PC-9 (cell line): ENCODE measurements around the gene CDC73. TPM values are rescaled to one million over a fixed set of nuclear protein-coding genes. Genes with fewer than 3 reads are reported as not detected.

Source experiments
- BruUV-seq: library from RNA; stranded (reverse); fragments of 400-500 nt; replicated peaks from 2 replicates; lab custom pipeline; 2021; lab: Mats Ljungman, UMichigan
- CTCF ChIA-PET: fragments of 300-600 bp; sonication (Branson Sonifier 250); formaldehyde crosslinking; loops from one replicate; lab custom pipeline; 2022; ENCODE audit warnings: antibody characterized with exemption; lab: Charles Lee
- POLR2A ChIA-PET: fragments of 300-600 bp; sonication (Branson Sonifier 250); formaldehyde crosslinking; loops from one replicate; lab custom pipeline; 2022; ENCODE audit warnings: antibody characterized with exemption; ENCODE audit not compliant: unreplicated experiment; lab: Charles Lee
- DNase-seq, 2 experiments: peaks; one replicate each; pipeline versions ENCODE4 v3.0.0 to v3.0.0-alpha.2; 2015 to 2022; ENCODE audit warnings: mixed read lengths in 1 of 2
- H2AFZ ChIP-seq: fragments of 200-600 bp; sonication (generic); 2 replicates; pipeline ENCODE4 v1.8.1; 2017; ENCODE audit warnings: antibody characterized with exemption
- H3F3A ChIP-seq: fragments of 200-600 bp; sonication (generic); 2 replicates; pipeline ENCODE4 v1.8.1; 2017; ENCODE audit warnings: antibody characterized with exemption, mild to moderate bottlenecking, low read depth; ENCODE audit not compliant: insufficient read depth
- H3K27ac ChIP-seq: fragments of 200-600 bp; sonication (generic); 2 replicates; pipeline ENCODE4 v1.6.1; 2016; ENCODE audit warnings: mixed run types
- H3K27me3 ChIP-seq: fragments of 200-600 bp; sonication (generic); 2 replicates; pipeline ENCODE4 v1.6.1; 2016; ENCODE audit warnings: low read depth, mixed run types; ENCODE audit not compliant: insufficient read depth
- H3K36me3 ChIP-seq: fragments of 200-600 bp; sonication (generic); 2 replicates; pipeline ENCODE4 v1.6.1; 2016; ENCODE audit warnings: low read depth, mixed run types
- H3K4me1 ChIP-seq: fragments of 200-600 bp; sonication (generic); replicated peaks from 2 replicates; pipeline ENCODE4 v1.6.1; 2016; ENCODE audit warnings: mixed run types; ENCODE audit not compliant: insufficient read depth
- H3K4me2 ChIP-seq: fragments of 200-600 bp; sonication (generic); 2 replicates; pipeline ENCODE4 v1.6.1; 2017; ENCODE audit warnings: mixed run types
- H3K4me3 ChIP-seq: fragments of 200-600 bp; sonication (generic); 2 replicates; pipeline ENCODE4 v1.6.1; 2016; ENCODE audit warnings: mixed run types
- H3K79me2 ChIP-seq: fragments of 200-600 bp; sonication (generic); 2 replicates; pipeline ENCODE4 v1.6.1; 2017; ENCODE audit warnings: low read depth, mixed run types
- H3K9me2 ChIP-seq: fragments of 200-600 bp; sonication (generic); 2 replicates; pipeline ENCODE4 v1.8.1; 2017; ENCODE audit warnings: mild to moderate bottlenecking; ENCODE audit not compliant: insufficient read depth
- H3K9me3 ChIP-seq: fragments of 200-600 bp; sonication (generic); 2 replicates; pipeline ENCODE4 v1.8.1; 2016; ENCODE audit warnings: low read depth; ENCODE audit not compliant: insufficient read depth
- H4K20me1 ChIP-seq: fragments of 200-600 bp; sonication (generic); 2 replicates; pipeline ENCODE4 v1.8.1; 2017; ENCODE audit not compliant: insufficient read depth
- EZH2 ChIP-seq: fragments of 200-600 bp; sonication (generic); IDR thresholded peaks from 2 replicates; pipeline ENCODE4 v1.8.0; 2017; ENCODE audit warnings: antibody characterized with exemption, low read depth
- intact Hi-C: fragments of 100-400 bp; cut with micrococcal nuclease; formaldehyde crosslinking; loops from one replicate; pipeline ENCODE4 v1.10.0; 2022; ENCODE audit not compliant: unreplicated experiment
- total RNA-seq: library from RNA; stranded (reverse); gene quantifications from 2 replicates; pipeline ENCODE4 v1.2.3, GENCODE V29; 2021
- TF ChIP-seq, protein P1 (sequence below): fragments of 200-600 bp; sonication (generic); conservative IDR thresholded peaks from 2 replicates; pipeline ENCODE4 v1.6.1; 2017; ENCODE audit warnings: mixed run types, antibody characterized with exemption, mild to moderate bottlenecking, moderate library complexity

The CDC73 gene
- total RNA-seq, 1 experiment from 2014 or later = 39.6 TPM

- POLR2A ChIA-PET = interaction anchor here (0.7 kb wide), 1 partner anchor 64 kb away, joined by 7 read pairs; no protein-coding TSS in a partner anchor
Measured at GRCh38 chr1:193242000-193242399, 120.2 kb downstream of the CDC73 start.

DNA sequence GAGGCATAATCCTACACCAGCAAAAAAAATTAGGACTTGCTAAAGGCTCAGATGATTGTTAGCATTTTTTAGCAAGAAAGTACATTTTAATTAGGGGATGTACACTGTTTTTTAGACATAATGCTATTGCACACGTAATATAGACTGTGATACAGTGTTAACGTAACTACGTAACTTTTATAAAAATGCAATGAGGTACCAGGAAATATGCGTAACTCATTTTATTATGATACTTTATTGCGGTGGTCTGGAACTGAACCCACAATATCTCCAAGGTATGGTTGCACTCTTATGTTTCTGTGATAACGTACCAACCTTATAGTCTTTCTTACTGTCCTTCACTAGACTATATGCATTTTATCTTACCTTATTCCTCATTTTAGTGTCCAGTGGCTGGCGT lies 127.4 kb downstream of the CDC73 start:
- Histone ChIP-seq H3K27me3 (no peaks in the 10 kb centered on the region), H3K4me1 (no peaks in the 10 kb centered on the region), H3K9me3 (no peaks in the 10 kb centered on the region), H3F3A (no peaks in the 10 kb centered on the region), H3K4me2 (no peak overlapping the region), H4K20me1 (no peaks in the 10 kb centered on the region), H3K4me3 (no peak overlapping the region), H3K36me3 (0 out of 2 replicates have a peak, but pooled peaks cover 5% of the 10 kb centered on the region), H3K9me2 (no peaks in the 10 kb centered on the region), H3K27ac (no peak overlapping the region), H2AFZ (no peak overlapping the region), H3K79me2 (no peaks in the 10 kb centered on the region)
- TF ChIP-seq, protein P1, sequence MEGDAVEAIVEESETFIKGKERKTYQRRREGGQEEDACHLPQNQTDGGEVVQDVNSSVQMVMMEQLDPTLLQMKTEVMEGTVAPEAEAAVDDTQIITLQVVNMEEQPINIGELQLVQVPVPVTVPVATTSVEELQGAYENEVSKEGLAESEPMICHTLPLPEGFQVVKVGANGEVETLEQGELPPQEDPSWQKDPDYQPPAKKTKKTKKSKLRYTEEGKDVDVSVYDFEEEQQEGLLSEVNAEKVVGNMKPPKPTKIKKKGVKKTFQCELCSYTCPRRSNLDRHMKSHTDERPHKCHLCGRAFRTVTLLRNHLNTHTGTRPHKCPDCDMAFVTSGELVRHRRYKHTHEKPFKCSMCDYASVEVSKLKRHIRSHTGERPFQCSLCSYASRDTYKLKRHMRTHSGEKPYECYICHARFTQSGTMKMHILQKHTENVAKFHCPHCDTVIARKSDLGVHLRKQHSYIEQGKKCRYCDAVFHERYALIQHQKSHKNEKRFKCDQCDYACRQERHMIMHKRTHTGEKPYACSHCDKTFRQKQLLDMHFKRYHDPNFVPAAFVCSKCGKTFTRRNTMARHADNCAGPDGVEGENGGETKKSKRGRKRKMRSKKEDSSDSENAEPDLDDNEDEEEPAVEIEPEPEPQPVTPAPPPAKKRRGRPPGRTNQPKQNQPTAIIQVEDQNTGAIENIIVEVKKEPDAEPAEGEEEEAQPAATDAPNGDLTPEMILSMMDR = no peak
- TF ChIP-seq EZH2 = no peak
- intact Hi-C loops = no loop called here
- no TSS peak for BruUV-seq
- DNase-seq = no peak
- CTCF ChIA-PET = no interaction called here
- POLR2A ChIA-PET = no interaction called here

More at GRCh38 chr1:193242000-193242399, 120.2 kb downstream of the CDC73 start:
- CTCF ChIA-PET = no interaction called here
- H3K4me3 ChIP-seq = no peak overlapping the region
- no peaks in the 10 kb centered on the region for H4K20me1 ChIP-seq
- intact Hi-C loops = no loop called here
- no peak overlapping the region for H3K4me2 ChIP-seq
- no peaks in the 10 kb centered on the region for H3K27me3 ChIP-seq
- no peak overlapping the region for H2AFZ ChIP-seq
- no peak for DNase-seq
- no TSS peak for BruUV-seq
- no peaks in the 10 kb centered on the region for H3K36me3 ChIP-seq
- no peaks in the 10 kb centered on the region for H3K9me2 ChIP-seq
- no peaks in the 10 kb centered on the region for H3F3A ChIP-seq
- no peaks in the 10 kb centered on the region for H3K9me3 ChIP-seq
- no peak for TF ChIP-seq EZH2
- TF ChIP-seq, protein P1 = no peak
- no peaks in the 10 kb centered on the region for H3K79me2 ChIP-seq
- no peaks in the 10 kb centered on the region for H3K4me1 ChIP-seq
- no peak overlapping the region for H3K27ac ChIP-seq

GRCh38 chr1:193251950-193252349 lies 130.1 kb downstream of the CDC73 start:
- no peaks in the 10 kb centered on the region for H3K9me3 ChIP-seq
- no peak for DNase-seq
- CTCF ChIA-PET = no interaction called here
- no peak overlapping the region for H2AFZ ChIP-seq
- H3K4me3 ChIP-seq = no peak overlapping the region
- no peak for TF ChIP-seq EZH2
- TF ChIP-seq, protein P1 = no peak
- no peaks in the 10 kb centered on the region for H3K79me2 ChIP-seq
- POLR2A ChIA-PET = no interaction called here
- intact Hi-C loops = no loop called here
- H3K27ac ChIP-seq = no peak overlapping the region
- no TSS peak for BruUV-seq
- no peaks in the 10 kb centered on the region for H3K9me2 ChIP-seq
- H3K27me3 ChIP-seq = no peaks in the 10 kb centered on the region
- H4K20me1 ChIP-seq = no peaks in the 10 kb centered on the region
- no peaks in the 10 kb centered on the region for H3K4me1 ChIP-seq
- no peaks in the 10 kb centered on the region for H3F3A ChIP-seq
- H3K36me3 ChIP-seq = 0 out of 2 replicates have a peak, but pooled peaks cover 5% of the 10 kb centered on the region
- H3K4me2 ChIP-seq = no peak overlapping the region
